Measurements from ENCODE around the gene KRTAP1-3.
"Not testable (repeated sequence)": the region's sequence is repeated elsewhere in the genome, so short reads cannot be mapped to it uniquely, and the experiment has no call there.

DNA sequence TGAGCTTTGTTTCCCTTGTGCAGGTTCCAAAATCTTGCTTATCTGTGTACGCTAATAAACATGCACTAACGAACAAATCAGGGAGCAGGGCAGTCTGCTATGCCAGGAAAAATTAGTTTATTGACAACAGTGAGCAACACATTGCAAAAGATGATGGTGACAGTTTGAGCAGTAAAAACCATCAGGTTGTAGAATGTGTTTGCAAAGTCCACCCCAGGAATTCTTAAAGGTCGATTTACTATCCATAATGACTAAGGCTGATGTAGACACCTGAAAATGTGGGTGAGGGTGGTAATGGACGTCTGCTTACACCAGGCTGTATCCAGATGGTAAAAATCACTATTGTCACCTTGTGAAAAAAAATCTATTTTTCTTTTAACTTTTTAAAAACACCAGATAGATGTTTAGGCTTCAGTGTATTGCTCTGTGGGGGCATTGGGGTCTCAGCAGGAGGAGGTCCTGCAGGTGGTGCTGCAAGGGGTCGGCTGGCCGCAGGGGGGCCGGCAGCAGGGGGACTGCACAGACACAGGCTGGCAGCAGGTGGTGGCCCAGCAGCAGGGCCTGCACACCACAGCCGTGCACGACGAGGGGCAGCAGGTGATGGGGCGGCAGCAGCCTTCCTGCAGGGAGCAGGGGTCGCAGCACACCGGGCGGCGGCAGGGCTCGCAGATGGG lies 30.5 kb upstream of the KRTAP1-3 start:
- TF ChIP-seq, protein P1, sequence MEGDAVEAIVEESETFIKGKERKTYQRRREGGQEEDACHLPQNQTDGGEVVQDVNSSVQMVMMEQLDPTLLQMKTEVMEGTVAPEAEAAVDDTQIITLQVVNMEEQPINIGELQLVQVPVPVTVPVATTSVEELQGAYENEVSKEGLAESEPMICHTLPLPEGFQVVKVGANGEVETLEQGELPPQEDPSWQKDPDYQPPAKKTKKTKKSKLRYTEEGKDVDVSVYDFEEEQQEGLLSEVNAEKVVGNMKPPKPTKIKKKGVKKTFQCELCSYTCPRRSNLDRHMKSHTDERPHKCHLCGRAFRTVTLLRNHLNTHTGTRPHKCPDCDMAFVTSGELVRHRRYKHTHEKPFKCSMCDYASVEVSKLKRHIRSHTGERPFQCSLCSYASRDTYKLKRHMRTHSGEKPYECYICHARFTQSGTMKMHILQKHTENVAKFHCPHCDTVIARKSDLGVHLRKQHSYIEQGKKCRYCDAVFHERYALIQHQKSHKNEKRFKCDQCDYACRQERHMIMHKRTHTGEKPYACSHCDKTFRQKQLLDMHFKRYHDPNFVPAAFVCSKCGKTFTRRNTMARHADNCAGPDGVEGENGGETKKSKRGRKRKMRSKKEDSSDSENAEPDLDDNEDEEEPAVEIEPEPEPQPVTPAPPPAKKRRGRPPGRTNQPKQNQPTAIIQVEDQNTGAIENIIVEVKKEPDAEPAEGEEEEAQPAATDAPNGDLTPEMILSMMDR (conservative IDR thresholded peaks at IDR 0.05) = not testable (repeated sequence)
- not testable (repeated sequence) for TF ChIP-seq ZFX (IDR thresholded peaks at IDR 0.05)
